Left forelimb (tissue), 1 donor: ENCODE measurements around the gene ASTN1.
A peak's percentile ranks its signal among the peaks of the same experiment; 100 is the strongest.

Experiments
- DNase-seq: peaks from one replicate; pipeline ENCODE4 v3.0.0-alpha.2; 2018; ENCODE audit warnings: low spot score

Gene ASTN1

DNA sequence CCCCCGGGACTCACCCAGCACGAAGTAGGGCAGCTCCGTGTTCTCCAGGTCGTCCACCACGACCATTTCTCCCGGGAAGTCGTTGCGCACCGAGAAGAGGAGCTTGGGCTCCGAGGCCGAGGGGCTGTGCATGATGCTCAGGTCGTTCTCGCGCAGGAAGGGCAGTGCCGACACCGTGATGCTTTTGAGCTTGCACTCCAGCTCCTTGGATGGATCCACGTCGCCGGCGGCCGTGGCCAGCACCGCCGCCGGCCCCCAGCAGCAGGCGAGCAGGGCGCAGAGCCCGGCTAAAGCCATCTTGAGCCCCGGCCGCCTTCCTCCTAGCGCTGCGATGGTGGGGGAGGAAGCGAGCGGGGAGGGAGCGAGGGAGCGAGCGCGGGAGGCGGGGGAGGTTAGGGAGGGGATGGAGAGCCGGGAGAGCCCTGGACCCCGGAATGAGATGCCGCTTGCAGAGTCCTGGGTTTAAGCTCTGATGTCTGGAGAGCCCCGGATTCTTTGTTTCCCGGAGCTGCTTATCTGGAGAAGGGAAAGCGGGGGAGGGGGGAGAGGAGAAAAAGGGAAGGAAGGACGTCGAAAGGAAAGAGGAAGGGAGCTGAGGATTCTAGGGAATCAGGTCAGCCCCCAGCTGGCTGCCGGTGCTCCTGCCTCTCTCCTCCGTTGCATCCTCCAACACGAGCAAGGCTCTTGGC, at the start of gene ASTN1:
TSS of gene ASTN1 (minus strand) at position 333 of the 689 bp plus-strand sequence. CDS start at position 297, 36 bp downstream.
- DNase-seq: no peak

DNA sequence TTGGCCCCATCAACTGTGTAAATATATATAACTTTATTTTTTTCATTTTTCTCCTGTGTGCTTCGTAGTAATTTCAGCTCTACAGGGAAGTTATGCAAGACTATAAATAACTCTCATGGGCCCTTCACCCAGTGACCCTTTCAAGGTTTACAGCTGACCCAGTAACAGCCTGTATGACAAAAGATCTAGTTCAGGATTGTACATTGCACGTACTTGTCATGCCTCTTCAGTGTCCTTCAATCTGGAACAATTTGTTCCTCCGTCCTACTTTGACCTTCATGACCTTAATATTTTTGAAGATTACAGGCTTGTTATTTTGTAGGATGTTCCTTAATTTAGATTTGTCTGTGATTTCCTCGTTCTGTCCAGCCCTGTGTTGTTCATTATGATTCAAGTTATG, 46.7 kb upstream of the ASTN1 start:
- no peak for DNase-seq

DNA sequence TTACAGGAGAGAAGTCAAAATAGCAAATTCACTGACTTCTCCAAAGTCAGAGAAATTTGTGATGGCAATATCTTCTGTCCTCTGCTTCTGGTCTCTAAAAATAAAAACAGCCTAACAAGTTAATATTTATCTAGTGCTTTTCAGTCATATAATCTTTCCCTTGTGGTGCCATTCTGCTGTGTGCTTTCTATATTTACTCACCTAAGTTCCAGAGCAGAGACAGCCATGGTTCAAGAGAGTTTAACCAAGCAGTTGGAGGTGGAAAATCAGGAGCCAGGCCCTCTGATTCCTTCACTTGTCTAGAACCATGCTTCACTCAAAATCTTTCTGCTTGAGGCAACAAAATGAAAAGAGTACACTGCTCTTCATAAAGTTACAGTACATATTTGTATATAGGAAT, 45.6 kb upstream of the ASTN1 start:
- DNase-seq: no peak

DNA sequence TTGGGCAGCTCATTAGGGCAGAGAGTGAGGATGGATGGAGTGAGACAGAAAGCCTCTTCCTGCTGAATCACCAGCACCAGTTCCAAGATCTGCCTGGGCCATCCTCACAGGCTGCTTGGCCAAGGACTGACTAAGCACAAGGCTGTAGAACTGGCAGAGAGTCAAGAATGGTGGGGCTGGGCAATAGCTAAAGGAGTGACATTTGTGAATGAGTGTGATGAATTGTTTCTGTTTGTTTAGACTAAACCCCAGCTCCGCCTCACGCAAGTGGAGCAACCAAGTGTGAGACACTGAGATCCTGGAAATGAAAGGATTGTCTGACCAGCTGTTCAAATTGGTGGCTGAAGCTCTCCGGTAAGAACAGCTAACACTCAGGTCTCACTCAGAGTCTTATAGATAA, 44.8 kb upstream of the ASTN1 start:
- DNase-seq: no peak

DNA sequence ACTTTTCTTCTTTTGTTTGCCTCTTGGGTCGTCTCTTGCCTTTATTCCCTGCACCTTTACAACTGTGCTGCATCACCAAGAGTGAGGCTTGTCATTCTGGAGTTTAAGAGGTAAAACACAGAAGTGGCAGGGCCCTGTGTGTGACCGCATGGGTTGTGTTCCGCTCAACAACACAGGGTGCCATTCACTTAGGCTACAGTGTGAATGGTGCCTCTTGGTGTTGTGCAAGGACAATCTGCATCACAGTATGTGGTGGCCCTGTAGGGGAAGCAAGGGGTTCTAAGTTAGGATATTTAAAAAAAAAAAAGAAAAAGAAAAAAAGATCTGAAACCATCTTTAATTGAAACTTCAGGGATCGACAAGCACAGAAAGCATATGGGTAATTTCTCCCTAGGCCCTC, 44.4 kb upstream of the ASTN1 start:
- DNase-seq: no peak

DNA sequence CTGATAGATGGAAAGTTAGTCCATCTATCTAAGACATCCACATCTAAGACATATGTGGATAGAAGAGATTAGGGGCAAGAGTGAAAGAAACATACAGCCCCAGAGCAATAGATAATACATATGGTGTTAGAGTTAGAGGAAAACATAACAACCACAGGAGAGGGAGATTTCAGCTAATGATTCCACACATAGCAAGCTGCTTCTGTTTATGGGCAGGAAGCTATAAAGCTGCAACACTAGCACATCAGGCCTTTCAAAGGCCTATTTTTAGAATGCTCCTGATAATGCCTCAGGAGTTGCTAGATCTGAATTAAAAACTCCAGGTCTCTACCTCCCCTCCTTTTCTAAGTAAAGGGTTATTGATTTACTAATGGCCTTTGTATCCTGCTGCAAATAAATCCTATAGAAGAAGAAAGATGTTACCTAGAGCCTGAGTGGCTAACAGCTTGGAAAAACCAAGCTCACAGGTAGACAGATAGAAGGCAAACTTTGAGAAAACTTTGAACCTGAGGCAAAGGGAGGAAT, 42.4 kb upstream of the ASTN1 start:
- no peak for DNase-seq

DNA sequence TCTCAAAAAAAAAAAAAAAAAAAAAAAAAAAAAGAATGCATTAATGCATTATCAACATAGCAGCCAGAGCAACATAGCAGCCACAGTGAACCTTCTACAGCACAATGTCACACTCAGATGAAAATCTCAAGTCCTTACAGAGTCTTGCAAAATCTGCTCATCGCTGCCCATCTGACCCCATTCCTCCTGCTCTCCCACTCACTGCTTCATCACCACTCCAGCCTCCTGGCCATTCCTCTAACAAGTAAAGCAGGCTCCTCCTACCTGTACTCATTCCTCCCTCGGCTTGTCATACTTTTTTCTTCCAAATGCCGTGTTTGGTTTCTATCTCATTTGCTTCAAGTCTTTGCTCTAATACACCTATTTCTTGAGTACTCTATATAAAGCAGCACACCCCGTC, 35.8 kb upstream of the ASTN1 start:
- DNase-seq: no peak

DNA sequence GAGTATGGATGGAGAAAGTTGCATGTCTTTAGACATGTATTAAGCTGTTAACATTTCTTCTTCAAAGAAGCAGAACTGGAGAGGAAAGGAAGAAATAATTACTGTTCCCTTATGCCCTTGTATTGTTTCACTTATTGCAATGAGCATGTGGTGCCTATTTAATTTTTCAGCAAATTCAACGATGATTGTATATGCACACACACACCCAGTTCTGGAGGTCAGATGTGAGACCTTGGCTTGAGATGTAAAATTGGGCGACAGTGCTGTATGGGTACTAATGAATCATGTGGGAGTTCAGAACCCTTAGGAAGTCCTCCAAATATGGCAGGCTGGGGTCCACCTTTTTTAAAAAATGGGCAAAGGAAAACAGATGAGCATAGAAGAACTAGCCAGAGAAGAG, 33.7 kb upstream of the ASTN1 start:
- no peak for DNase-seq

DNA sequence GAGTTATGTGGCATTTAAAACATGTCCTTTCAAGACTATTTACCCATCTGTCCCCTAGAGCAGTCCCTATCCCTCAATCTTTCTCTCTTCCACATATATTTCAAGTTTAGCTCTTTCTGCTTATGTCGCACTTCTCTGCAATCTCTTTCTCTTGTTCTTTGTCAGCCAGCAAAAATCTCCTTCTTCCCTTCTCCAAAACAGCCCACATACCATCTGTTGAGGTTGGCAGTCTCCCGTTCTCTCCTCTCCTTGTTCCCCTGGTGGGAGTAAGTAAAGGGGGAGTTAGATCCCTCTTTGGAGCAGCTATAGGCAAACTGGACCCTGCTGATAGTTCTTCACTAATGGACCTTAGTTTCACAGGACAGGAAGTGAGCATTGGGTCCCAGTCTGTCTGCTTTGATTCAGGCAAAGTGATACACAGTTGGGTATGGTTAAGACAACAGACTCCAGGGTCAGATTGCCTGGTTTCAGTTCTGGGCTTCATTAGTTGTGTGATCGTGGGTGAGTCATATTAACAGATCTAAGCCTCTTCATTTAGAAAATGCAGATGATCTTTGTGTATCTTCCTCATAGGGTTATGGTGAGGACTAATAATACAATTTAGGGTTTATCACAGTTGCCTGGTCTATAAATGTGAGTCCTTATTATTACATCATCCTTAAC, 25.9 kb upstream of the ASTN1 start:
- DNase-seq: no peak

DNA sequence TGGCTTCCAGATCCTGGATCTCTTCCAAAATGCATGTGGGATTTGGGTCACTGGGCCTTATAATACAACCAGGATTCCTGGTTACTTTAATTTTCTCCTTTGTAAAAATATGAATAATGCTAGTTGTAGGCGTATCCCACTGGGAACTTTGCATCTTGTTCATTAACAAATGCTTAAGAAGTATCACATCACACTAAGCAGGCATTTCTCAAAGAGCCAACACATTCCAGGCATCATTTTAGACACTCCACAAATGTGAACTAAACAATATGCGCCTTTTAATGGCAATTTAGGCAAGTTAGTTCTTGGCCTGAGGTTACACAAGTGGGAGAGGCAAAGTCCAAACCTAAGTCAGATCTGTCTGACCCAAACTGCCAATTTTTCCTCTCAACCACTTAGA, 22.1 kb upstream of the ASTN1 start:
- DNase-seq: no peak

DNA sequence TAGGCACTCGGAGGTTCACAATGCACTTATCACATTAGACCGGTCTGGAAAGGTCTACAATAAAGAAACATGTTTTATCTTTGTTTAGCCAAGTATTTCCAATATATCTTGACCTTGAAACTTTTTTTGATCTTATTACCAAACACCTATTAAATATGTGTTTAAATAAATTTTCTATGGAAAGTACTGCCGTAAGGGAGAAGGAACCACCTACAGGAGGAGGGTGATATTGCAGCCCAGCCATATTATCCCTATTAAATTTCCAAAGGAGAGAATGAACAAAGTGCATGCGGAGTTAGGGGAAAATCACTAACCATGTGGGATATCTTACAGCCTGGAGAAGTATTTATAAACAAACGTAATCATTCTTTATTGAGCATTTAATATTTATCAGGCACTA, 20.7 kb upstream of the ASTN1 start:
- no peak for DNase-seq

DNA sequence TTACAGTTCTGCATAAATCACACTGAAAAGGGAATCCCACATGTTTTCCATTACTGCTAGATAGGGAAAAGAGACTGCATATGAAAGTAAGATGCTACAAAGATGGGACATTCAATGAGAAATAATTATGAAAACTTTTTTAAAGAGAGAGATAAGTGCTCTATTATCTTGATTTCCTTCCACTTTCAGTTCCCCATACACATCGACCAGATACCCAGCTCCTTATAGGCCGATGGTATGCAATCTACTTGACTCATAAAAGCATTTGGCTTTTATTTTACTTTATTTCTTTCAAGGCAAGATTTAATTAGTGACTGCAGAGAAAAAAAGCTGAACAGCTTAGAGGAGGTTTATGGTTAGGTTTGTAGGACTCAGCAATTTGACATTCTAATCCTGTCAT, 19.3 kb upstream of the ASTN1 start:
- no peak for DNase-seq

DNA sequence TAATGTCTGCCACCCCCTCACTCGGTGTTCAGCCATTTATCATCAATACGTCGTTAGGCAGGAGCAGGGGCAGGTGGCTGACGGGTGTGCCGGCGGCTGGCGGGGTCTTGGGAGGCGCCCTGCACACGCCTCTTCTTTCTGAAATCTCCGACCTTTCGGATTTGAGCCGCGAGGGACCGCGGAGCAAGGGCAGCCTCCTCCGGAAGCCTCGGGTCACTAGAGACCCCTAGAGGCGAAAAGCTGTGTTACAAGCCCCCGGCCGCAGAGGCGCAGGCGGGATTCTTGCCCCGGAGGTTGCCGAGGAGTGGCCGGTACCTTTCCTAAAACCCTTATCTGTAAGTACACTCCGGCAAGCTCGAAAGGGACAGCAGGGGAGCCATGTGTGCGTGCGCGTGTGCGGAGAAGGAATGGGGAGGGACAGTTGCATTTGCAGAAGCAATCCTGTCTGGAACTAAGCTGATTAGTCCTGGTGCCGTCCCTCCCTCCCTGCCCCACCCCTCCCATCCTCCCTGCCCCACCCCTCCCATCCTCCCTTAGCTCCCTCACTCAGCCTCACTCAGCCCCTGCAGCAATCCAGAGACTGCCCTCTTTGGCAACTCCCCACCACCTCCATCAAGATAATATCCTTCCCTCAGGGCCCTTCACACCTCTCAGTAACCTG, 17.2 kb upstream of the ASTN1 start:
- DNase-seq: peak; percentile 78

DNA sequence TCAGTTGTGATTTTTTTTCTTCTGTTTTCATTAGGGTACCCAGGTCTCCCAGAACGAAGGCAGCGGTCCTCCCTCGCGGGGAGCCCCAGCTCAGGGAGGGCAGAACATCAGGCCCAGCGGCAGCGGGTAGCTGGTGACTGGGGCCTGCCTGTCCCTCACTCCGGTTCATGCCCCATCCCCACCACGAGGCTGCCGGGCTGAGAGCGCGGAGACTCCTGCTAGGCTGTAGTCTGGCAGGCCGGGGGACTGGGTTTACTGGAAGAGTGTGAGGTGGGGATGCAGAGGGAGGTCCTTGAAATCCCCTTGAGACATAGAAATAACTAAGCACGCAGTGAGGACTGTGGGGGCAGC, 16.7 kb upstream of the ASTN1 start:
- DNase-seq: no peak

DNA sequence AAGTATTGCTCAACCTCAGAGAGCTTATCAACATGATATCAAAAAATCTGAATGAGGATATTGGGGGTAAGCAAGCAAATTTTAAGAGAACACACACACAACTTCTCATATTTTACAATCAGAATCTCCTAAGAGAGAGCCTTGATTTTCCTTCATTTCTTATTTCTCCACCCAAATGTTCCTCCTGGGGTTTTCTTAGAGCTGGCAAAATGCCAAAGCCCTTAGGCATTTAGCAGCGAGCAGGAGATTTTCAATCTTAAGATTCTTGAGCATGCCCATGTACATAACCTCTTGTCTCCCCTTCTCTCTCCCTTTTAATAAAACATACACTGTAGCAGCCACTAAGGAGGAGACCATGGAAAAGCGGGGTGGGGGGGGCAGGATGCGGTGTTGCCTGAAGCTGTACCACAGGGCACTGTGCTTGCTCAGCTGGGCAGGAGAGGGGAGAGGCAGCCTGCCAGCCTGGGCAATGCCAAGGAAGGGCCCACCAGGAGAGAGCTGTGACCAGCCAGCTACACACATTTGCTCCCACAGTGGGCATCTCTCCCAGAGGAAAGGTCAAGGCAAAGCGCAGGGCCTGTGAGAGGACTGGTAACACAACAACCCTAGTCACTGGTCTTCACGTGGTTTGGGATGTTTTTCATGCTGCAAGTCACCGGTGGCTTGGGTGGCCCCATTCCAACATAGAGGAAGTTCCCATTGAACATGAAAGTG, 10.6 kb upstream of the ASTN1 start:
- DNase-seq: no peak

DNA sequence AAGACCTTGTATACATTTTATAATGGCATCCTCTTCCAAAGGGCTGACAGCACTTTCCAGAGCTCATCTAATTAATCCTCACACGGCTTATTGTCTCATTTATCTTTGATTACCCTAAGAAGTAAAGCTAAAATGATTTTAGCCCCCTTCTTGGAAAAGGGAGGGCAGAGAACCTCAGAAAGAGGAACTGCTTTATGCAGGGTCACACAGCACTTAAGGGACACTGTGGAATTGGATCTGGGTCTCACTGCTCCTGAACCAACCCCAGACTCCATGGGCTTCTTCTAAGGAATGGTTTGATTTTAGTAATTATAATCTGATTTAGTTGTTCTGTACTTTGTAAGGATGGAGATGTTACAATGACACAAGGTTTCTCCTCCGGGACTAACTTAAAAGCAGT, 9.5 kb upstream of the ASTN1 start:
- DNase-seq: no peak

DNA sequence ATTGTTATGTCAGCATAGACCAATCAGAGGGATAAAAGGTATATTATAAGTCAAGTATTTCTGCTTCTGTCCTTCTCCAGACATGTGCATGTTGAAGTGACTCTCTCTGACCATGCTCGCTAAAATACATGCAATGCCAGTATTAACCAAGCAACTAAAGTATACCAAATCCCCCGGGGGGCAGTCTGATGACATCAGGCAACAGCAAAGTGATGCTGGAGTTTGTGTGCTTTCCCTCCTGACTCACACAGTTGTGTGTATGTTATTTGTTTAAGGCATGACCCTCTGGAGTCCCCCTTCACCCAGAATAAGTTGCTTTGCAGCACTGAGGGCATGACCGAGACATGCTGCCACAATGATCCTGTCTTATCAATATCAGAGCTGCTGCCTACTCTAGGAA, 8.4 kb upstream of the ASTN1 start:
- no peak for DNase-seq

DNA sequence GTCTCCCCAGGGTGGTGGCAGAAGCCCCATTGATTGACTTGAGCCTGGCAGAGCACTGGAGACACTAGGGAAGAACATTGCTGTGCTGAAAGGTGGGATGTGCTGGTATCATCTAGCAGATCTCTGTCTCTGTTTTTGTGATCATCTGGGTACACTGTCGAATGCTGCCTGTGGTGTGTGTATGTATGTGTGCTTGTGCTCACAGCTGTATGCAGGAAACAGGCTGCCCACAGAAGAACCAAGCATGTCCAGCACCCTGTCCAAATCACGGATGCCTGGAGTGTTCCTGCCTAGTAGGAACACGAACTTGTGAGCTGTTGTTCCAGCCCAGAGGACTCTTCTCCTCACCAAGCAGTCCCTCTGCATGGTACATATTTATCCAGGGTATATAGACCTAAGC, 7.8 kb upstream of the ASTN1 start:
- DNase-seq: no peak

DNA sequence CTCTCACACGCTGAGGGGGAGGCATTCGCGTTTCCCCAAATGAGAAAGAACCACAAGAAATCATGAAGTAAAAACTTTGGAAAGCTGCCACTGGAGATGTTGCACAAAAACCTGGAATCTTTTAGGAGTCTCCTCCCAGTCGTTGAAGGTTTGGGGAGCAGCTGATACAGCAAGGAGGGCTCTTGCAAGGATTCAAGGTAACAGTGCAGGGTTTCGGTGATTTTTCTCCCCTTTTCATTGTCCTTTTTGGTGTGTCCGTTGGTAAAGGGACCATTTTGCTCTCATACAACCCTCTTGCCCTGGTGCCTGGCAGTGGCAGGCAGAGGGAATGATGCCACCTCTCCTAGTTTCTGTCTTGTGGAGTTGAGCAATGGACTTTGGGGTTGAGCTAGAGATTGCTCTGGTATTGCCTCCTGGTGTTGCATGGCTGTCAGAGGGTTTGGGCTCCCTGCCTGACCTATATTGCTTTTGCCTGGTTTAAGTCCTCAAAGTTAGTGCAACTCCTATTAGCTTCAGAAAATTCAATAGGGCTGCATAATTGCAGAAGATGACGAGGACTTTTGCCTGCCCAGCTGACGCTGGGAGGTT, 7.1 kb upstream of the ASTN1 start:
- DNase-seq: no peak

DNA sequence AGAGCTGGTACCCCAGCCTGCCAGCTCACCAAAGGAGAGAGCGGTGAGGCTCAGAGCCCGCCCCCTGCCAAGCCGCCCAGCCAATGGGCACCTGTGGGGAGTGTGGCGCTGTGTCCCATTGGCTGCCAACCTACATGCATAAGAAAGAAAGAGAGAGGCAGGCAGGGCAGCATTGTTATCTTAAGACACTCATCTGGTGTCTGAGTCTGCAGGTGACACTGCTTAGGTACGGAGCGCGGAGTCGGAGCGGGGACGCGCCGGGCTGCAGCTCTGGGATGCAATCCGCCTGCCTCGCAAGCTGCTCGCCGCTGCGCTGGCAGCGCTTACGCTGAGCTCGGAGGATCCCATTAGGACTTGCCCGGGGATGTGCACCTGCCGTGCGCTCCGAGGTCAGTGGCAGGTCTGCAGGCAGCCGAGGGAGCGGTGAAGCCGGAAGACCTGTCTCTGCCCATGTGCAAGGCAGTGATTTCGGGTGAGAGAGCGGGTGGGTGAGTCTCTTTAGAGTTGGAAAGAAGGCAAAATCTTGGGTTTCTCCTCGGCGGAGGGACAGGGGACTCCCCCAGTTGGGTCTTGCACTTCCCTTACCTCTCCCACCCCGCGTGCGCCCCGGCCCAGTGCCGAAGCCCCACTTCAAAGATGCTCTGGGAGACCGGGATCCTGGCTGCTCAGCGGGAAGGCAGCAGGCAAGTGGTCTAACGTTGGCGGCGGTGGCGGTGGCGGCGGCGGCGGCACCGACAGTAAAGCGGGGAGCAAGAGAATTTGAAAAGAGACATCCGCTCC, 6.4 kb upstream of the ASTN1 start, which contains the start of gene BRINP2:
TSS of gene BRINP2 (plus strand) at position 203 of the 780 bp plus-strand sequence. CDS start 58,919 bp downstream, outside the sequence.
- DNase-seq: no peak

DNA sequence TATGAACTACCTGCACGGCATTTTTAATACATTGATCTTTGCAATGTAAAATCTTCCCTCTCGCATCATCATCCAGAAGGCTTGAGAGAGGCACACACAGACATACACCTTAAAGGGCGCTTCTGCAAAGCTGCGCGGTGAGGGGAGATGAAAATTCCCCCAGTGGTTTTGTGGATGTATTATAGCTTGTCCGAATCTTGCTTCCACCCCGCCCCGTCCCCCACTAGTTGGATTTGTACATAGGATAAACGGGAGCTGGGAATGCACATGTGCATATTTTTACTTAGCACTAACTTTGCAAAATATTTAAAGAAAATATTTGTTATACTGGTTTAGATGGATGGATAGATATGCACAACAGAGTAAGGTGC, 542 bp upstream of the ASTN1 start:
- DNase-seq: no peak
